ENCODE measurements around the gene GPR179. TPM values are rescaled to one million over a fixed set of nuclear protein-coding genes. Genes with fewer than 3 reads are reported as not detected.

The GPR179 gene
- total RNA-seq, 1 donor from 2014 or later, result 0.07 TPM

- intact Hi-C loops (cut with micrococcal nuclease), result no loop called here
- Mint-ChIP-seq H3K27ac (no peak overlapping the region), H3K9me3 (no peaks in the 10 kb centered on the region), H3K36me3 (ENCODE audit: low read depth) (no peaks in the 10 kb centered on the region), H3K4me1 (peaks cover 3% of the 10 kb centered on the region), H3K4me3 (no peak overlapping the region), H3K27me3 (peaks cover 2% of the 10 kb centered on the region)
- TF ChIP-seq, protein P1, sequence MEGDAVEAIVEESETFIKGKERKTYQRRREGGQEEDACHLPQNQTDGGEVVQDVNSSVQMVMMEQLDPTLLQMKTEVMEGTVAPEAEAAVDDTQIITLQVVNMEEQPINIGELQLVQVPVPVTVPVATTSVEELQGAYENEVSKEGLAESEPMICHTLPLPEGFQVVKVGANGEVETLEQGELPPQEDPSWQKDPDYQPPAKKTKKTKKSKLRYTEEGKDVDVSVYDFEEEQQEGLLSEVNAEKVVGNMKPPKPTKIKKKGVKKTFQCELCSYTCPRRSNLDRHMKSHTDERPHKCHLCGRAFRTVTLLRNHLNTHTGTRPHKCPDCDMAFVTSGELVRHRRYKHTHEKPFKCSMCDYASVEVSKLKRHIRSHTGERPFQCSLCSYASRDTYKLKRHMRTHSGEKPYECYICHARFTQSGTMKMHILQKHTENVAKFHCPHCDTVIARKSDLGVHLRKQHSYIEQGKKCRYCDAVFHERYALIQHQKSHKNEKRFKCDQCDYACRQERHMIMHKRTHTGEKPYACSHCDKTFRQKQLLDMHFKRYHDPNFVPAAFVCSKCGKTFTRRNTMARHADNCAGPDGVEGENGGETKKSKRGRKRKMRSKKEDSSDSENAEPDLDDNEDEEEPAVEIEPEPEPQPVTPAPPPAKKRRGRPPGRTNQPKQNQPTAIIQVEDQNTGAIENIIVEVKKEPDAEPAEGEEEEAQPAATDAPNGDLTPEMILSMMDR (IDR thresholded peaks at IDR 0.05), result no peak
- ATAC-seq (ENCODE audit: low read depth) (no peak), DNase-seq (no peak)
- CTCF ChIA-PET, result no interaction called here
- POLR2A ChIA-PET, result no interaction called here
These were observed 627 bp upstream of the GPR179 start for GRCh38 chr17:38344420-38344745.

- Mint-ChIP-seq H3K27me3 (peaks cover 2% of the 10 kb centered on the region), H3K9me3 (no peaks in the 10 kb centered on the region), H3K4me1 (no peaks in the 10 kb centered on the region), H3K4me3 (no peak overlapping the region), H3K36me3 (ENCODE audit: low read depth) (no peaks in the 10 kb centered on the region), H3K27ac (no peak overlapping the region)
- TF ChIP-seq, protein P1 (IDR thresholded peaks at IDR 0.05), result no peak
- intact Hi-C loops (cut with micrococcal nuclease), result no loop called here
- ChIA-PET CTCF (no interaction called here), POLR2A (no interaction called here)
- DNase-seq (no peak), ATAC-seq (ENCODE audit: low read depth) (no peak)
These were observed 709 bp downstream of the GPR179 start for GRCh38 chr17:38342886-38343607.

DNA sequence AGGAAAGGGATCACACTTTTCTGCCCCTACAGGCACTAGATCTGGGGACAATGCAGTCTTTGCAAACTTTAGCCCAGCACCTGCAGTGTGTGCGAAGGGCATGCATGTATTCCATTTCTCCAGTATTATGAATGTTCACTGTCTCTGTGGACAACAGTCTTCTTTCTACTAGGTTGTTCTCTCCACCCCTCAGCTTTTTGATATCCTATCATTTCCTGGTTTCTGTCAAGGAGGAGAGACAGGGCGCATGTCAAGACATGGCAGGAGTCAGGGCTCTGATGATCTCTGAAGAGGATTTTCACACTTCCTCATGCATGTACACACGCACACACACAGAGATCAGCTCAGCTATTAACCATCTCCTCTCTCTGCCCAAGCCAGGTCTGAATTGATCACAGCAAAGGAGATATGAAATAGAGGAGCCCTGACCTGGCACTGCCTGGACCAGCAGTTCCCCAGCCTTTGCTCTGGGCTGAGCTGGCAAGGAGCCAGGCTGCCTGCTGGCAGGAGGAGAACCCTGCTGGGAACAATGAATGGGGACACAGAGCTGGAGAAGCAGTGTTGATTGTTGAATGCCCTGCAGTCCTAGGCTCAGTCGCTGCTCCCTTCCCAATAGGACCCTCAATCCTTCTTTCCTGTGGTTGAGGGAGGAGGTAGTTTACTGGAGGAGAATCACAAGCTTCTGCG lies 2.6 kb downstream of the GPR179 start:
- POLR2A ChIA-PET, result no interaction called here
- Mint-ChIP-seq H3K27ac (no peak overlapping the region), H3K4me3 (no peak overlapping the region), H3K9me3 (no peaks in the 10 kb centered on the region), H3K4me1 (no peaks in the 10 kb centered on the region), H3K36me3 (ENCODE audit: low read depth) (no peaks in the 10 kb centered on the region), H3K27me3 (peaks cover 2% of the 10 kb centered on the region)
- CTCF ChIA-PET, result interaction anchor here (1.7 kb wide), 1 partner anchor 8 kb away, joined by 5 read pairs; no protein-coding TSS in a partner anchor
- intact Hi-C loops (cut with micrococcal nuclease), result no loop called here
- TF ChIP-seq, protein P1 (IDR thresholded peaks at IDR 0.05), result no peak
- no peak for DNase-seq
- ATAC-seq (ENCODE audit: low read depth), result no peak

GRCh38 chr17:38339891-38340290 lies 3.9 kb downstream of the GPR179 start:
- ChIA-PET POLR2A (no interaction called here), CTCF (interaction anchor here (1.7 kb wide), 1 partner anchor 10 kb away, joined by 5 read pairs; no protein-coding TSS in a partner anchor)
- H3K4me1 Mint-ChIP-seq, result no peaks in the 10 kb centered on the region
- TF ChIP-seq, protein P1 (IDR thresholded peaks at IDR 0.05), result no peak
- H3K27ac Mint-ChIP-seq, result no peak overlapping the region
- intact Hi-C loops (cut with micrococcal nuclease), result no loop called here
- no peak for ATAC-seq (ENCODE audit: low read depth)
- no peaks in the 10 kb centered on the region for H3K9me3 Mint-ChIP-seq
- peaks cover 2% of the 10 kb centered on the region for H3K27me3 Mint-ChIP-seq
- DNase-seq, result no peak
- no peaks in the 10 kb centered on the region for H3K36me3 Mint-ChIP-seq (ENCODE audit: low read depth)
- no peak overlapping the region for H3K4me3 Mint-ChIP-seq

DNA sequence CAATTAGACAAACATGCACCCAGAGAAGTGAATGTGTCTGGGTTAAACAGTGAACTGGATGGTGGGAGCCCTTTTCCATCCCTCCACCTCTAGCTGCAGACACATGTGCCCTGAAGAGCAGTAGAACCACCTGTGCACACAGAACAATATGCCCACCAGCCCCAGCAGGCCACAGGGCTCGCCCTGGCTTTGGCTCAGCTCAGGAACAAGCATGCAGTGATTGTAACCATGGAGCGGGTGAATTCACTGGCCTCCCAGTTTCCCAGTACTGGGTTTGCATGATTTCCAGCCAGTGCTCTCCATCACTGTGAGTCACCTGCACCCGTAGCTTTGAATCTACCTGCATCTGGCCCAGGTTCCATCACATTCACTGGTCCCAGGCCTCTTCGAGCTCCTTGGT lies 5.2 kb downstream of the GPR179 start:
- DNase-seq (no peak), ATAC-seq (ENCODE audit: low read depth) (no peak)
- no peaks in the 10 kb centered on the region for H3K4me1 Mint-ChIP-seq
- TF ChIP-seq, protein P1 (IDR thresholded peaks at IDR 0.05), result no peak
- no peak overlapping the region for H3K27ac Mint-ChIP-seq
- no peaks in the 10 kb centered on the region for H3K36me3 Mint-ChIP-seq (ENCODE audit: low read depth)
- no peaks in the 10 kb centered on the region for H3K9me3 Mint-ChIP-seq
- ChIA-PET POLR2A (no interaction called here), CTCF (interaction anchor here (1.6 kb wide), 1 partner anchor 11 kb away, joined by 3 read pairs; no protein-coding TSS in a partner anchor)
- intact Hi-C loops (cut with micrococcal nuclease), result no loop called here
- H3K4me3 Mint-ChIP-seq, result no peak overlapping the region
- H3K27me3 Mint-ChIP-seq, result peaks cover 2% of the 10 kb centered on the region

Data from activated B cell treated with CpG ODN at 0.5 μM for 24 hours (primary cell).